Germinal center (tissue), 1 donor: ENCODE data around the gene ZNF727.
"Not testable (repeated sequence)": the region's sequence is repeated elsewhere in the genome, so short reads cannot be mapped to it uniquely, and the experiment has no call there.

Experiments used
- DNase-seq: peaks from one replicate; pipeline ENCODE4 v3.0.0; 2012; ENCODE audit warnings: mixed read lengths, low spot score

Gene ZNF727

DNA sequence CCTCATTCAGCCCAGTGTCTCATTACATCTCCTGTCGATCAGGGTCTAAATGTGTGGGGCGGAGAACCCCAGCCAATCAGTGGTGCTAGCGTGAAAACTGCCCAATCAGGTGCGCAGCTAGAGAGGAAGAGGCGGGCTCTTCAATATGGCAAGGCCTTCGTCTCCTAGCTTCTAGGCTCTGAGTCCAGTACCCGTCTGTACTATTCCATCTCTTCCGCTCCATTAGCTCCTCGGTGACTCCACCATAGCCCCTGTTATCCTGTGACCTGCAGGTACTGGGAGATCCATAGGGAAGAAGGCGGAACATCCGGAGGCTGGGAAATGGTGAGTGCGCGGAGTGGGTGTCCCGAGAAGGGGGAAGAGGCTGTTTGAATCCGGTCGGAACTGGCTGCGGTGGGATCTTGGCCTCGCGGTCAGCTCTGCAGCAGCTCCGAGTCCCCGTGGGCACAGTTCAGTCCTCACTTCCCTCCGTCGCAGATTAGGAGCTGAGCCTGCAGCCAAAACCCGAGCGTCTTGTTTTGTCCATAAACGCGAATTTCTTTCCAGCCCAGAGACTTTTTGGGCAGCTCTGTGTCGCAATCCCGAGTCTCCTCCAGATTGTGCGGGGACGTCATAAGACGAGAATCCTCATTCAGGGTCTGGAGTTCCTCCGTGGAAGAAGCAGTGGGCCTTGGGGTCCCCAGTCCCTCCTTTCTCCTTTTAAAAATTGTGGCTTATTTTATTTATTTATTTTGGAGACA, at the start of gene ZNF727:
Gene ZNF727, plus strand, starts transcription at position 134 of the 740 bp plus-strand sequence. Its CDS starts 188 bp downstream, at position 322.
- no peak for DNase-seq

DNA sequence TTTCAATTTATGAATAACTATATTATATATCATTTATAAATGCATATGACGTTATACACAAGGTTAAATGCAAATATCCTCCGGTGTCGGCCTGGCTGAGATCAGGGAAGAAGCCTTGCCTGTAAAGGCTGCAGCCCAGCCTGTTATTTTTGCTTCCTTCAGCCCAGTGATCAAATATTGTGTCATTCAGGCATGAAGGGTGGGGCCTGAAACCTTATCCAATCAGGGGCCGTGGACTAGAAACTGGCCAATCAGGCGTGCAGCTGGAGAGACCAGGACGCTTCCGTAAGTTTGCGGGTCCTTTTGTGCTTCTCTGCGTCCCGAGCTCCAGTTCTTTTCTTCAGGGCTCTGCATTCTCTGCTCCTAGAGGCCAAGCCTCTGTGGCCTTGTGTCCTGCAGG, 46.7 kb upstream of the ZNF727 start, which contains the start of gene ZNF722:
Gene ZNF722, plus strand, starts transcription at position 301 of the 400 bp plus-strand sequence. CDS start 113 bp downstream, outside the sequence.
- DNase-seq = no peak

DNA sequence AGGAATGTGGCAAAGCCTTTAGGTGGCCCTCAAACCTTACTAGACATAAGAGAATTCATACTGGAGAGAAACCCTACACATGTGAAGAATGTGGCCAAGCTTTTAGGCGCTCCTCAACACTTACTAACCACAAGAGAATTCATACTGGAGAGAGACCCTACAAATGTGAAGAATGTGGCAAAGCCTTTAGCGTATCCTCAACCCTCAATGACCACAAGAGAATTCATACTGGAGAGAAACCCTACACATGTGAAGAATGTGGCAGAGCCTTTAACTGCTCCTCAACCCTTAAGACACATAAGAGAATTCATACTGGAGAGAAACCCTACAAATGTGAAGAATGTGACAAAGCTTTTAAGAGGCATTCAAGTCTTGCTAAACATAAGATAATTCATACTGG, 29.7 kb upstream of the ZNF727 start:
- not testable (repeated sequence) for DNase-seq

DNA sequence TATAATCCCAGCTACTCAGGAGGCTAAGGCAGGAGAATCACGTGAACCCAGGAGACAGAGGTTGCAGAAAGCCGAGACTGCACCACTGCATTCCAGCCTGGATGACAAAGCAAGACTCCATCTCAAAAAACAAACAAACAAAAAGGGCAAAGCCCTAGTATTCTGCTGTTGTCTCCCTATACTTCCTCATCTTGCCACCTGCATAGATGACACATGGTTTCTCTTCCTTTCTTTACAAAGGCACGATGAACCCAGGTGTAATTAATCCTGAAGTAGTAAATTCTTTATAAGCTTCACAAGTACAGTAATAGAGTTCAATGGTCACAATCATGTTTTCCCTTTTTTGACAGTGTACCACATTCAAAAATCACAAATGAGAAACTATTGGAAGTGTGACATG, 9.8 kb upstream of the ZNF727 start:
- DNase-seq = no peak

DNA sequence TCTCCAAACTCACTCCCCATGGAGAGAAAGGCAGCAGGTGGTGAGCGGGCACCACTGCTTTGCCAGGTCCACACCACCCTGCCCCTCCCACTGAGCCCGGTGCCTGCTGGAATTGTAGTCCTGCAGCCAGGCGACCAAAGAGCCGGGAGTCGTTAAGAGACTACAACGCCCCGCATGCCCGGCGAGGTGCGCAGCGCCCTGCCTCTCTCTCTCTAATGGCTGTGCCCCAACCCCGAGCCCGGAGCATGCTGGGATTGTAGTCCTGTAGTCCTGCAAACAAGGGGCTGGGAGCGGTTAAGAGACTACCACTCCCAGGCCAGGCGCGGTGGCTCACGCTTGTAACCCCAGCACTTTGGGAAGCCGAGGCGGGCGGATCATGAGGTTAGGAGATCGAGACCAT, 8.1 kb upstream of the ZNF727 start:
- no peak for DNase-seq

DNA sequence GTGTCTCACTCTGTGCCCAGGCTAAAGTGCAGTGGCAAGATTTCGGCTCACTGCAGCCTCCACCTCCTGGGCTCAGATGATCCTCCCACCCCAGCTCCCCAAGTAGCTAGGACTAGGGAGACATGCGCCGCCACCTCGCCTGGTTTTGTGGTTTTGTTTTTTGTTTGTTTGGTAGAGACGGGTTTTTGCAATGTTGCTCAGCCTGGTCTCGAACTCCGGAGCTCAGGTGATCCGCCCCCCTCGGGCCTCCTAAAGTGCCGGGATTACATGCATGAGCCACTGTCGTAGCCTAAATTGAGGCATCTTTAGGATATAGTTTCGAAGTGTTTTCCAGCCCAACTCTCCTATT, 781 bp downstream of the ZNF727 start:
- no peak for DNase-seq

DNA sequence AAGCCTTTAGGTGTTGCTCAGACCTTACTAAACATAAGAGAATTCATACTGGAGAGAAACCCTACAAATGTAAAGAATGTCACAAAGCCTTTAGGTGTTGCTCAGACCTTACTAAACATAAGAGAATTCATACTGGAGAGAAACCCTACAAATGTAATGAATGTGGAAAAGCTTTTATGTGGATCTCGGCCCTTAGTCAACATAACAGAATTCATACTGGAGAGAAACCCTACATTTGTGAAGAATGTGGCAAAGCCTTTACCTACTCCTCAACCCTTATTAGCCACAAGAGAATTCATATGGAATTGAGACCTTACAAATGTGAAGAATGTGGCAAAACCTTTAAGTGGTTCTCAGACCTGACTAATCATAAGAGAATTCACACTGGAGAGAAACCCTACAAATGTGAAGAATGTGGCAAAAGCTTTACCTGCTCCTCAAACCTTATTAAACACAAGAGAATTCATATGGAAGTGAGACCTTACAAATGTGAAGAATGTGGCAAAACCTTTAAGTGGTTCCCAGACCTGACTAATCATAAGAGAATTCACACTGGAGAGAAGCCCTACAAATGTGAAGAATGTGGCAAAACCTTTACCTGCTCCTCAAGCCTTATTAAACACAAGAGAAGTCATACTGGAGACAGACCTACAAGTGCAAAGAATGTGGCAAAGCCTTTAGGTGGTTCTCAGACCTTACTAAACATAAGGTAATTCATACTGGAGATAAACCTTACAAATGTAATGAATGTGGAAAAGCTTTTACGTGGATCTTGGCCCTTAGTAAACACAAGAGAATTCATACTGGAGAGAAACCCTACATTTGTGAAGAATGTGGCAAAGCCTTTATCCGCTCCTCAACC, 32.8 kb downstream of the ZNF727 start:
- not testable (repeated sequence) for DNase-seq

DNA sequence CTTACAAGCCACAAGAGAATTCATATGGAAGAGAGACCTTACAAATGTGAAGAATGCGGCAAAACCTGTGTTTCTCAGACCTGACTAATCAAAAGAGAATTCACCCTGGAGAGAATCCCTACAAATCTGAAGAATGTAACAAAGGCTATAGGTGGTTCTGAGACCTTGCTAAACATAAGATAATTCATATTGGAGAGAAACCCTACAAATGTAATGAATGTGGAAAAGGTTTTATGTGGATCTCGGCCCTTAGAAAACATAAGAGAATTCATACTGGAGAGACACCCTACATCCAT, 33.4 kb downstream of the ZNF727 start:
- DNase-seq = no peak

DNA sequence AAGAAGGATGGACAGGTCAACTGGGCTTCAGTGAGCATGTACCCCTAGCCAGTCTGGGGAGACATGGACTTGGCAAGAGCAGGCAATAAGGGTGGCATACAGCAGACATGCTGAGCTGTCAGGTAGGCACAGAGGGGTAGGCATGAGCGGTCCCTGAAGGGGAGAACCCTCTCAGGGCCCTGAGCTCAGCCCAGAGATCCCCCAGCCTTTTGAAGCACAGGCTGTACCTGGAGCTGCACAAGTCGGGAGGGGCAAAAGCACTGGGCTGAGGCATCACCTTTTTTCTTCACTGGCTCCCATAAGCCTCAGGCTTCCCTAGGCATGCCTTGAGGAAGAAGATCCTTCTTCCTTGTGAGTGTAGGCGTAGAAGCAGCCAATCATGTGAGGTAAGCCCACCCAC, 42.3 kb downstream of the ZNF727 start:
- no peak for DNase-seq

DNA sequence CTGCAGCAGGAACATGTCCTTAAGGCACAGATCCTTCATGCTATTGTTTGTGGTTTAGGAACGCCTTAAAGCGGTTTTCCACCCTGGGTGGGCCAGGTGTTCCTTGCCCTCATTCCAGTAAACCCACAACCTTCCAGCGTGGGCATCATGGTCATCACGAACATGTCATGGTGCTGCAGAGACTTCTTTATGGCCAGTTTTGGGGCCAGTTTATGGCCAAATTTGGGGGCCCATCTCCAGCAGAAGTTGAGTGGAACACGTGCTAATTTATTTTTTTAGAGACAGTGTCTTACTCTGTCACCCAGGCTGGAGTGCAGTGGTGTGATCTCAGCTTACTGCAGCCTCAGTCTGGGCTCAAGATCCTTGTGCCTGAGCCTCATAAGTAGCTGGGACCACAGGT, 43.6 kb downstream of the ZNF727 start:
- DNase-seq = not testable (repeated sequence)
